GM11168 (cell line): ENCODE data around the gene ADGRV1.

Experiments used
- in situ Hi-C: fragments of 300-500 bp; cut with MboI; formaldehyde crosslinking; loops from one replicate; pipeline ENCODE4 v1.12.0; 2022; ENCODE audit warnings: low sequenced_read_pairs; ENCODE audit not compliant: unreplicated experiment

Gene ADGRV1

DNA sequence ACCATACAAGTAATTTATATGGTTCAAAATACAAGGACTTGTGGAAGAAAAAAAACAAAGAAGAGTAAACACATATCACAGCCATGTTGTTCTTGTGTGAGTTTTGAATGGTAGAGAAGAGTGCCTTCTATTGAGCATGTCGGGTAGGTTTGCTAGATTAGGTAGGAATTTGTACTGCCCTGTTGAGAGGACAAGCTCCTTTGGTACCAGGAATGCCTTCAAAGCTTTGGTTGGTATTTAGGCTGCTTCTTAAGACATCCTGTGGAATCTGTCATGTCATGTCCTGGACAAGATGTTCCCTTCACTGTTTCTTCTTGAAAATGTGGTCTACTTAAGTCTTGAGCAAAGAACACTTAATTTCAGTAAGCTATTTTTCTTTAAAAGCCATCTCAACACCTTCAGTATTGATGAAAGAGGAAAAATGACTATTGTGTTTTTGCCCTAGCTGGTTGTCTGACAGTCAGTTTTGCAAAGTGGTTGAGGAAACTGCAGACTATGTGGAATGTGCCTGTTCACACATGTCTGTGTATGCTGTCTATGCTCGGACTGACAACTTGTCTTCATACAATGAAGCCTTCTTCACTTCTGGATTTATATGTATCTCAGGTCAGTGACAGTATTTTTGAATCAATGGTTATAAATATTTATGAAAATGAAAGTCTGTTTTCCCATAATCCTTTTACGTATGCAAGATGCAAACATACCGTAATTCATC lies 296.9 kb downstream of the ADGRV1 start:
- in situ Hi-C loops: no loop called here

GRCh38 chr5:90861843-90862586 lies 303.4 kb downstream of the ADGRV1 start:
- in situ Hi-C loops: no loop called here

- in situ Hi-C loops: no loop called here
These were observed 306.6 kb downstream of the ADGRV1 start for GRCh38 chr5:90865180-90865579.

DNA sequence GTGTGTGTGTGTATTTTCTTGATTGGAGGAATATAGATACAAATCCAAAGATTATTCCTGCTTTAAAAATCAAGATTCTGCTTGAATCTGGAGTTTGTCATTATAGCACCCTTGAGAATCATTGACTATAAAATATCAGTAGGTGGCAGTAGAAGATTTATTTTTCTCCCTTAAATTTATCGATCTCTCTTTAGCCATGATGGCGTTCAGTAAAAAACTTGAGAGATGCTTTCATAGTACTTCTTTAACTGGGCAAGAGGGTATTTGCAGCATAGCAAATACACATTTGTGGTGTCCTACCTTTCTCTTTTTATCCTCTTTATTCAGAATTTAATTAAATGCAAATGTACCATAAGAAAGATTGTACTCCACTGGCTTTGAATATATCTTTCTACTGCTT lies 307.7 kb downstream of the ADGRV1 start:
- in situ Hi-C loops: no loop called here

- in situ Hi-C loops: no loop called here
These were observed 308.5 kb downstream of the ADGRV1 start for GRCh38 chr5:90866915-90867731.

DNA sequence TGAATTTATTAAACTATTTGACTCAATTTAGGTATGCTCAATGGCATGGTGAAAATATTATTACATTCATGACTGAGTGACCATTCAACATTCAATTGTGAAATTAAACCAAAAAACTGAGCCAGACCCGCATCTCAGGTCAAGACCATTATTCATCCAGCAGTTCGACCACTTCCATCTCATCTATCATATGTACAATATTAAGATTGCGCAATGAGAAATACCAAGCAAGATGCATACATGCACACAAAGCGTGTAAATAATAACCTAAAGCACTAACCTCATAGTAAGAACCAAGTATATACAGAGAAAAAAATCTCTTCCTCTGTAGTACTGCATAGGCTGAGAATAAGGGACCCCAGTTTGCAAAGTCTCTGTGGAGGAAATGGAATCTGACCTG lies 310.2 kb downstream of the ADGRV1 start:
- in situ Hi-C loops: no loop called here

DNA sequence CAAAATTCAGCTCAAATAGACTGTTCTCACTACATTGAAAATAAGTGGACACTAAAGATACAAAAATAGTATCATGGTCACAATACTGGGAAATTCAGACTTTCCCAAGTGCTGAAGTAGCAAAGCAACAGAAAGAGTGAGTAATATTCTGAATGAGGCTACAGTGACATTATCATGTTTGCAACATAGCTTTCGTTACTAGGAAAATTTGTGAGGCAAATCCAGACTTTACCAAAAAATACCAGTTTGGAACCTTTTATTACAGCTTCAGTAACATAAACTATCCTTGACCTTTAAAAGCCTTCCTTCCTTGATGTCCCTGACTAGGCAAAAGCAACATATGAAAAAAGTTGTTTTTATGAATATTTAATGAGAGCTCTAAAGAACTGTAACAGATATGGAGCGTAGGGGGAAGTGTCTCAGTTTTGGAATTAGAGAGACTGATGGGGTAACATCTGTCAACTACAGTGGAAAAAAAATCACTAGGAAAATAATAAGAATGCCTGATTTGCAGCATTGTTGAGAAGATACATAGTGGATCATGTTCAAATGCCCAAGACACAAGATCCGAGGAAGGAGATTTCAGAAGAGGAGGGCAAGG lies 312.9 kb downstream of the ADGRV1 start:
- in situ Hi-C loops: no loop called here

DNA sequence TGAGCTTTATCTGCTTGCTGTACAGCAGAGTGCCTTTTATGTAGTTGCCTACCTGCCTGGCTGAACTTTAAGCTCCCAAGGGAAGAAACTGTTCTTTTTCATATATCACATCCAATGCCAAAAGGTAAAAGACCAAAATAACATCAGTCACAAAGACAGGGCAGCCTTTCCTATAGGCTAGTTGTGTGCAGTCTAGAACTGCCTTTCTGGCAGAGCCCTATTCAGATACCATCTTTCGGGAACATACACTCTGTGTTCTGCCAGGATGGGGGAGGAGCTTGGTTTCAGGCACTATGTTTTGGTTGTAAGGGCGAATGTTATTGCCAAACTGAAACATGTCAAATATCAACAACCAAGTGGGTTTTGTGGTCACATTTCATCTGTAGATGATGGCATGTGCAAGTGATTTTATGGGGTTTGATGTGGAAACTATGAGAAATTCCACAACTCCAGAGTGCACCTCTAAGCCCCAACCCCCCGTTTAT lies 314.5 kb downstream of the ADGRV1 start:
- in situ Hi-C loops: no loop called here

DNA sequence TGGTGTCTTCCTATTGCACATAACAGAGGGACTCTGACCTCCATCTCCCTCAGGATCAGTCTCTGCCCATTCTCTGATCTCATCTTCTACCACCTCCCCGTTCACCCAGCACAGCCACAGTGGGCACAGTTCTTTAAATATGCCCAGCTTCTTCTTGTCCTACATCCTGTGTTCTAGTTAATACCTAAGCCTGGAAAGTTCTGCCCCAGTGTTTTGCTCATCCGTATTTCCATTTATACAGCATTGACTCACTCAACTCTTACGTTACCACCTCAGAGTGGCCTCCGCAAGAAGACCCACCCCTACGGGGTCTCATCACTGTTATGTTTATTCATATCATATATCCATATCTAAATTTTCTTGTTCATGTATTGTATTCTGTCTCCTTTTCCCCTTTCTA lies 315.5 kb downstream of the ADGRV1 start:
- in situ Hi-C loops: no loop called here

DNA sequence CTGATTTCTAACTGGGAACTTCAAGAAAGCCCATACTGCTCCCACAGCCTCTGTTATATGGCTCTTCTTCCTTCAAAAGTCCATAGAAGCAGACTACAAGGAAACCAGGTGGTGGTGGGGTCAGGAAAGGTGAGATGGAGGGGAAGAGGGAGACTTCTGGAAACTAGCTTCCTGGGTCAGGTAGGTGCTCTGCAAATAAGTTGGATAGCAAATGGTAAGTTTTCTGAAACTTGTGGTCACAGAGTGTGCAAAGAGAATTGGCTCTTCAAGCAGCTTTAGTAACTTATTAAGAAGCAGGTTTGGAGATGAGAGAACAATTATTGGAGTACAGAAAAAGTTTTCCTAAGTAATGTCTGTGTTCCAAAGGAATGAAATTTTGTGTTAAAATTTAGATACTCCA lies 316.9 kb downstream of the ADGRV1 start:
- in situ Hi-C loops: no loop called here

DNA sequence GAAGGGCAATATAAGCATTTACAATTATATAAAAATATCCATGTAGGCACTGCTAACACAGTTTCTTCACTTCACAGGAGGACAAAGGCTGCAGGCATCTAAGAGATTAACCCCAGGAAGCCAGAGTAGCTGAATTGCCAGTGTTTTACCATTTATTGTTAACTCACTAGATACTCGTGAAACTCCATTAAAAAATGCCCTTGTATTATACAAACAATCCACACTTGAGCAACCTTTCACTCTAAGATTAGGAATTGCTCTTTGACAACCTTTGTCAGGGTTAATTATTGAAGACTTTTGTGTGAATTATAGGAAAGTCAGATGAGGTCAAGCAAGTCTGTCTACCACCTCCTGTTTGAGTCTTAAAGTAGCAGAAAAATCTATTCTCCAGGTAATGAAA lies 317.8 kb downstream of the ADGRV1 start:
- in situ Hi-C loops: no loop called here

DNA sequence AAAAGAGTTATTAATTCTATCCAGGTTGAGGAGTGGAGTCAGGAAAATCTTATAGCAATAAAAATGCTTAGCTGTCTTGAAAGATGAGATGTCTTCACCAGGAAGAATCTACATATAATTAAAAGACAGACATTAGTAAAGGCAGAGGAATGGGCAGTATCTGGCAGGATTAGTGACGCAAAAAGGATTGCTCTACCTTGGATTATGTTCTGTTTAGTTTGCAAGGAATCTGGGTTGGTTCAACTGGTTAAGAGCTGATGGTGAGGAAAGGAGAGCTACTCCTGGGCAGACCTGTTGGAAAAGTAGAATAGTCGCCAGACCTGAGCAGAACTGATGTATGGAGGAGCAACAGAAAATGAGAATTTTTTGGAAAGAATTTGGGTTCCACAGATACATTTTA lies 318.5 kb downstream of the ADGRV1 start:
- in situ Hi-C loops: no loop called here

DNA sequence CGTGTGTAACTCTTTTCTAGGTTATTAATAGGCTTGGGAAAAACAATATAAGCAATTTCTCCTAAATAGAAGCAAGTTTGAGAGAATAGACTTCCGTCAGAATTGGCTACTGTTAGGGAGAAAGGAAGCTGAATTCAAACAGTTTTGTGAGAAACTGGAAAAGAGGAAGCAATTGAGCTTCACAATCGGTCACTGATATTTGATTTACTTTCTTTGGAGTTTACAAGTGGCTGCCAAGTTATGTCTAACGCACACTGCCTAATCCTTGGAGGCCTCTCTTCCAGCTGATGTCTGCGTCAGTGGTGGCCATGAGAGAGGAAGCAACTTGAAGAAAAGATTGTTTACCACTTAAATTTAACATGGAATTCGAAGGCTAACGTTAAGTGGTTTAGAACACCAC lies 319.5 kb downstream of the ADGRV1 start:
- in situ Hi-C loops: no loop called here

DNA sequence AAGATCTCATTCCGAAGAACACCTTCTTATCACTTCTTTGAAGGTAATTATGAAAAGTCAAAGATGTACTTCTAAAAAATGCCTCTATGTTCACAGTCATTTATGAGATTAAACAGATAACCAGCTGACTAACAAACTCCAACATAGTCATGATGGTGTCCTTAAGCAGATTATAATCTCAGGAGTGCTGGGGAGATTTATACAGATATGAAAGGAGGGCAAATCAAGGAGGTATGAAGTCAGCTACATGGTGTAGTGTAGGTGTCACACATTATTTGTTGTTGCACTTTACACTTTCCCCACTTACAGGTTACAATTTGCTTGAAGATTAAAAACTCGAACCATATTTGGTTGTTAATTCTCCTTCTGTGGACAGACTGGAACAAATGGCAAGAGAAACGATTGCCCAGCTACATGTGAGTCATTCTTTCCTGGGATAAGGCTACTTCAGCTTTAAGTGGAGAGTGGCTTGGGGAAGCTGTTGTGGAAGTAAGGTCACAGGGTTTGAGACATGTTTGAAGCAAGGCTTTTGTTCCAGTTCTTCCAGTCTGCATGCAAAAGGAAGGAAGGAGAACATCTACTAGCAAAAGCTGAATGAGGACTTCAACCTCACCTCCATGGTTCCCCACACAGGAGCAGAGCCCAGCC lies 320.1 kb downstream of the ADGRV1 start:
- in situ Hi-C loops: no loop called here

DNA sequence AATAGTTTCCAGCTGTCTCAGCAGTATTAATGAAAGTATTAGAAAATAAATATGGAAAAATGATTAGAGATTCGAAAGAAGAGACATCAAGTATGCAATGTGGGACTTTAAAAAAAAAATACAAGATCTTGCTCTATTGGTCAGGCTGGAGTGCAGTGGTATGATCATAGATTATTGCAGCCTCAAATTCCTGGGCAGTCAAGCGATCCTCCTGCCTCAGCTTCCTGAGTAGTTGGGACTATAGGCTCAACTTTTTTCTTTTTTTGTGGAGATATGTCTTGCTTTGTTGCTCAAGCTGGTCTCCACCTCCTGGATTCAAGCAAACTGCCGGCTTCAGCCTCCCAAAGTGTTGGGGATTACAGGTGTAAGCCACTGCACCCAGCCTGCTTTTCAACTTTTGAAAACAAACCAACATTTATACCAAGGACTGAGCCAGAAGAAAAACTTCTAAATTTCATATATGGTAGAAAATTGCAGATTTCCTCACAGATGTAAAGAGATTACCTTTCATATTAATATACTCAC lies 323.1 kb downstream of the ADGRV1 start:
- in situ Hi-C loops: no loop called here

- in situ Hi-C loops: no loop called here
These were observed 323.9 kb downstream of the ADGRV1 start for GRCh38 chr5:90882448-90882847.

DNA sequence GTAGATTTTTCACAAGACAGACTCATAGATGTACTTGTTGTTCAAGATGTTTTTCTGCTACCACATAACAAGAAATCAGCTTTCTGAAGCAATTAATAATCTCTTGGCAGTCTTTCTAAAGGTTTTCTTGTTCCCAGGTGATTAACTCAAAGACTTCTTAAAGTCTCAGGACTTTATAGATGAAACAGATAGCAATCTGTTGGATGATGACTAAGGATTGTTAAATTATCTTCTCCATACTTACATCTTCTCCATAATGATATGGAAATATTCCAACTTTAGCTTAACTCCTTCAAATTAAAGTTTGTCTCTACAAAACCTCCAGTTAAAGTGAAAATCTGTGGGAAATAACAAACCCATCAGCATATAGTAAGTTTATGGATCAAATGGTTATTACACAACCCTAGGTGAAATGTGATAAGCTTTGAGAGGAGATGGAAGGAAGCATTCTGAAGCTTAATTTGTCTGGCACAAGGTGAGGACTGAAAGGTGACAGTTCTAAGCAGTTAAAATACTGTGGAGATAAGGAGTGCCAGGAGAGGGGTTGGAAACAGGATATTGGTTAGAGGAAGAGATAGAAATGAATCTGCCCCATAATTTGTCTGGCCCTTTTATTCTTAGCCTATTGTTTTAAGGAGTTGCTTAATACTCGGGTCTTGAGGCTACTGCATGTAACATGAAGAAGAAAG lies 326.7 kb downstream of the ADGRV1 start:
- in situ Hi-C loops: no loop called here

DNA sequence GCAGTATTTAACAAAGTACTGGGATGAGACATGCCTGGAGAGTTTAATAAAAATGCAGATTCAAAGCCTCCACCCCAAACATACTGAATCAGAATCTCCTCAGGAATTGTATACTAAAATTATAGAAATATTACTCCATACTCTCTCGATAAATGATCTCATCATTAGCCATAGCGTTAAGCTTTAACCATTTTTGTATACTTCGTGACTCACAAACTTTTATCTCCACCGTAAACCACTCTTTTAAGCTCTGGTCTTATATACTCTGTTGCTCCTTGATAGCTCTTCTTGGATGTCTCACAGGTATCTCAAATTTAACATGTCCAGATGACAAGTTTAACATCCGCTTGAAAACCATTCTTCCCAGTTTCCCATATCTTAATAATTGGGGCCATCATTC lies 327.8 kb downstream of the ADGRV1 start:
- in situ Hi-C loops: no loop called here
